Measurements from ENCODE around the gene MYH7. TPM values are rescaled to one million over a fixed set of nuclear protein-coding genes. Genes with fewer than 3 reads are reported as not detected.

Gene MYH7
- total RNA-seq, 1 donor from 2014 or later, result not detected

DNA sequence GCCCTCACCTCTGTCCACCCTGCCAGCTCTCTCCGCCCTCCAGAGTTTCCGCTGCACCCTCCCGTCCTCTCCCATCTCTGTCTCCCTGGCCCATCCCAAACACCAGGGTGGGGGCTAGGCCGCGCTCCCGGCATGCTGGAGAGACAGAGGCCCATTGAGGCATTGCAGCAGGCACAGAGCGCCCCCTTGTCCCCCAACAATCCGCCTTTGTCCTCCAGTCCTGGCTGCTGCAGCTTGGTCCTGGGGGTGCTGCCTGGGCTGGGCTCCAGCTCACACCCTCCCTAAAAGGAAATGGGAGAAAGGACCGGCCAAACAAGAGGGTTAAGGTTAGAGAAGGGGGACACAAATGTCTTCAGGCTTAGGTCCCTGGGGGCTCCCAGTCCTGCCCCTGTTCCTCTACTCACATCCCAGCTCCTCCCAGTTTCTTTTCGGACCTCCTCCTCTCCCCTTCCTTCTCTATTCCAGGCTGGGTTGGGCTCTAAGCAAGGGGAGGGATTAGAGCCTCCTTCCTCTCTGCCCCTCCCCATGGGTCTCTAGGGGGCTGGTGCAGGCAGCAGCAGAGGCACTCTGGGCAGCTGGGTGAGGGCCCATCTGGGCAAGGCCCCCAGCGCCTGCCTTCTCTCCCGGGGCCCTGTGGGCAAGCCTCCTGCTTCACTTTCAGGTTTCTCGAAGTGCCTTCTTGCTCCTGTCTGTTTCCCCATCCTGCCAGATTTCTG, 58.8 kb downstream of the MYH7 start, which contains the start of gene CMTM5:
TSS of gene CMTM5 (plus strand) at position 565 of the 716 bp plus-strand sequence. CDS start 206 bp downstream, outside the sequence.
- H3K4me1 ChIP-seq, result no peaks in the 10 kb centered on the region
- intact Hi-C loops (cut with DNase I), result no loop called here
- TF ChIP-seq POLR2A (IDR thresholded peaks at IDR 0.05) (no peak), CTCF (IDR thresholded peaks at IDR 0.05) (no peak), POLR2AphosphoS5 (IDR thresholded peaks at IDR 0.05; ENCODE audit: insufficient read depth in 1 of 2, low read depth in 1 of 2) (no peak)
- DNase-seq (ENCODE audit: extremely low spot score in 2 of 2), result no peak
- H3K27ac ChIP-seq, result no peak within 1 kb of the TSS
- peak within 1 kb of the TSS in 1 of 2 donors; percentile 8 for H3K4me3 ChIP-seq
- no peaks in the 10 kb centered on the region for H3K27me3 ChIP-seq
- no peaks in the 10 kb centered on the region for H3K36me3 ChIP-seq
- H3K9me3 ChIP-seq, result no peaks in the 10 kb centered on the region

DNA sequence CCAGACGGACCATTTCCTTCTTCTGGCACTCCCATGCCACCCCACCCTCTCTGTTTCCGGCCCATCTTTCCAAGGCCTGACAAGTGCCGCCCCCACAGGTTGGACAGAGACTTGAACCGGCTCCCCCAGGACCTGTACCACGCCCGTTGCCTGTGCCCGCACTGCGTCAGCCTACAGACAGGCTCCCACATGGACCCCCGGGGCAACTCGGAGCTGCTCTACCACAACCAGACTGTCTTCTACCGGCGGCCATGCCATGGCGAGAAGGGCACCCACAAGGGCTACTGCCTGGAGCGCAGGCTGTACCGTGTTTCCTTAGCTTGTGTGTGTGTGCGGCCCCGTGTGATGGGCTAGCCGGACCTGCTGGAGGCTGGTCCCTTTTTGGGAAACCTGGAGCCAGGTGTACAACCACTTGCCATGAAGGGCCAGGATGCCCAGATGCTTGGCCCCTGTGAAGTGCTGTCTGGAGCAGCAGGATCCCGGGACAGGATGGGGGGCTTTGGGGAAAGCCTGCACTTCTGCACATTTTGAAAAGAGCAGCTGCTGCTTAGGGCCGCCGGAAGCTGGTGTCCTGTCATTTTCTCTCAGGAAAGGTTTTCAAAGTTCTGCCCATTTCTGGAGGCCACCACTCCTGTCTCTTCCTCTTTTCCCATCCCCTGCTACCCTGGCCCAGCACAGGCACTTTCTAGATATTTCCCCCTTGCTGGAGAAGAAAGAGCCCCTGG, 59.8 kb downstream of the MYH7 start:
- intact Hi-C loops (cut with DNase I), result no loop called here
- TF ChIP-seq CTCF (IDR thresholded peaks at IDR 0.05), result no peak
- no peaks in the 10 kb centered on the region for H3K9me3 ChIP-seq
- H3K4me1 ChIP-seq, result no peaks in the 10 kb centered on the region
- H3K36me3 ChIP-seq, result no peaks in the 10 kb centered on the region
- H3K27ac ChIP-seq, result no peak overlapping the region
- no peak overlapping the region for H3K4me3 ChIP-seq
- no peak for DNase-seq (ENCODE audit: extremely low spot score in 2 of 2)
- H3K27me3 ChIP-seq, result no peaks in the 10 kb centered on the region

- no peaks in the 10 kb centered on the region for H3K36me3 ChIP-seq
- no peak overlapping the region for H3K4me3 ChIP-seq
- no peaks in the 10 kb centered on the region for H3K27me3 ChIP-seq
- H3K4me1 ChIP-seq, result no peaks in the 10 kb centered on the region
- intact Hi-C loops (cut with DNase I), result no loop called here
- no peak for TF ChIP-seq CTCF (IDR thresholded peaks at IDR 0.05)
- TF ChIP-seq POLR2A (IDR thresholded peaks at IDR 0.05), result no peak
- TF ChIP-seq POLR2AphosphoS5 (IDR thresholded peaks at IDR 0.05; ENCODE audit: insufficient read depth in 1 of 2, low read depth in 1 of 2), result no peak
- no peaks in the 10 kb centered on the region for H3K9me3 ChIP-seq
- no peak for DNase-seq (ENCODE audit: extremely low spot score in 2 of 2)
- H3K27ac ChIP-seq, result no peak overlapping the region
These were observed 62.4 kb downstream of the MYH7 start for GRCh38 chr14:23373041-23373440.

DNA sequence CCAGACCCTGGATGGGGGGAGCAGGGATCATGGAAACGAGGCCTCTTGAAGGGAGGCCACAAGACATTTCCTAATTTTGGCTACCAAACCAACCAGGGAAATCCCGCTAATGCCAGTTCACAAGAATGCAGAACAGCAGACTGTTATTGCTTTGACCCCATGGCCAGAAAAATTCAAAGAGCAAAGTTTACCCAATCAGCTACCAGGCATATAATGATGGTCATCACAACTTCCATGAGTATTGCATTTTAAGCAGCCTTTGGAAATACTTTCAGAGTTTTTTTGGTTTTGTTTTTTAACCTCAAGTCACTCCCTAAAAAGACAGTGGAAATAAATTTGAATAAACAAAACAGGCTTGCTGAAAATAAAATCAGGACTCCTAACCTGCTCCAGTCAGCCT, 63.0 kb downstream of the MYH7 start, which contains the start of gene IL25:
TSS of gene IL25 (plus strand) at position 301 of the 400 bp plus-strand sequence.
- DNase-seq (ENCODE audit: extremely low spot score in 2 of 2), result no peak
- TF ChIP-seq POLR2A (IDR thresholded peaks at IDR 0.05) (no peak), POLR2AphosphoS5 (IDR thresholded peaks at IDR 0.05; ENCODE audit: insufficient read depth in 1 of 2, low read depth in 1 of 2) (no peak), CTCF (IDR thresholded peaks at IDR 0.05) (no peak)
- Histone ChIP-seq H3K36me3 (no peaks in the 10 kb centered on the region), H3K27me3 (no peaks in the 10 kb centered on the region), H3K4me1 (peaks cover 3% of the 10 kb centered on the region), H3K9me3 (no peaks in the 10 kb centered on the region), H3K27ac (no peak within 1 kb of the TSS), H3K4me3 (no peak within 1 kb of the TSS)
- intact Hi-C loops (cut with DNase I), result no loop called here

DNA sequence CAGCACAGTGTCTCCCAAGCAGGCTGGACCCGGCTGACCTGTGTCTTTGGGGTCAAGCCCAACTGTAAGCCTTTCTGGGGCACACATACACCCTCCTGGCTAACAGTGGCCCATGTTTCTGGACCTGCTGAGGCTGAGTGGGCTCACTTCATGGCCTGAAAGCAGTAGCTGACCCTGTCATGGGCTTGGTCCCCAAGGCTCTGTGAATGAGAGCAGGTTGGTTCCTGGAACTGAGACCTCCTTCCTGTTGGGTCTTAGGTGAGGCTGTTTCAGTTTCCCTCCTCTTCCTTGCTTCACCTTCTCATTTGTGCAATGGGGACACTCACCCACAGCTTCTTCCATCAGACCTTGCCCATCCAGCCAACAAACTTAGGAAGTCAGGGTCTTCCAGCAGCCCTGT, 63.6 kb downstream of the MYH7 start:
- H3K36me3 ChIP-seq, result no peaks in the 10 kb centered on the region

More for the DNA sequence above, 63.6 kb downstream of the MYH7 start:
- H3K27me3 ChIP-seq, result no peaks in the 10 kb centered on the region
- TF ChIP-seq CTCF (IDR thresholded peaks at IDR 0.05) (no peak), POLR2A (IDR thresholded peaks at IDR 0.05) (no peak), POLR2AphosphoS5 (IDR thresholded peaks at IDR 0.05; ENCODE audit: insufficient read depth in 1 of 2, low read depth in 1 of 2) (no peak)
- intact Hi-C loops (cut with DNase I), result no loop called here
- H3K27ac ChIP-seq, result no peak overlapping the region
- no peak overlapping the region for H3K4me3 ChIP-seq
- DNase-seq (ENCODE audit: extremely low spot score in 2 of 2), result no peak
- no peaks in the 10 kb centered on the region for H3K9me3 ChIP-seq
- H3K4me1 ChIP-seq, result peaks cover 10% of the 10 kb centered on the region
